ENCODE measurements around the gene BHLHE23.

The BHLHE23 gene

GRCh38 chr20:62956387-62957135 lies 50.2 kb downstream of the BHLHE23 start:
- Histone ChIP-seq H2AFZ (ENCODE audit: low read depth) (no peak overlapping the region), H3K79me2 (ENCODE audit: insufficient read depth, low read depth) (no peaks in the 10 kb centered on the region), H3K36me3 (ENCODE audit: insufficient read depth) (no peaks in the 10 kb centered on the region), H3K27me3 (ENCODE audit: insufficient read depth, low read depth) (peaks cover 61% of the 10 kb centered on the region), H3K4me2 (no peak overlapping the region), H4K20me1 (ENCODE audit: insufficient read depth) (no peaks in the 10 kb centered on the region), H3K27ac (no peak overlapping the region), H3K4me1 (ENCODE audit: low read depth, poor library complexity, severe bottlenecking) (no peaks in the 10 kb centered on the region), H3K4me3 (IDR thresholded peaks at IDR 0.05; ENCODE audit: insufficient read depth, low read depth, low read length) (no peak overlapping the region), H3K9ac (no peak overlapping the region)
- TF ChIP-seq, protein P1, sequence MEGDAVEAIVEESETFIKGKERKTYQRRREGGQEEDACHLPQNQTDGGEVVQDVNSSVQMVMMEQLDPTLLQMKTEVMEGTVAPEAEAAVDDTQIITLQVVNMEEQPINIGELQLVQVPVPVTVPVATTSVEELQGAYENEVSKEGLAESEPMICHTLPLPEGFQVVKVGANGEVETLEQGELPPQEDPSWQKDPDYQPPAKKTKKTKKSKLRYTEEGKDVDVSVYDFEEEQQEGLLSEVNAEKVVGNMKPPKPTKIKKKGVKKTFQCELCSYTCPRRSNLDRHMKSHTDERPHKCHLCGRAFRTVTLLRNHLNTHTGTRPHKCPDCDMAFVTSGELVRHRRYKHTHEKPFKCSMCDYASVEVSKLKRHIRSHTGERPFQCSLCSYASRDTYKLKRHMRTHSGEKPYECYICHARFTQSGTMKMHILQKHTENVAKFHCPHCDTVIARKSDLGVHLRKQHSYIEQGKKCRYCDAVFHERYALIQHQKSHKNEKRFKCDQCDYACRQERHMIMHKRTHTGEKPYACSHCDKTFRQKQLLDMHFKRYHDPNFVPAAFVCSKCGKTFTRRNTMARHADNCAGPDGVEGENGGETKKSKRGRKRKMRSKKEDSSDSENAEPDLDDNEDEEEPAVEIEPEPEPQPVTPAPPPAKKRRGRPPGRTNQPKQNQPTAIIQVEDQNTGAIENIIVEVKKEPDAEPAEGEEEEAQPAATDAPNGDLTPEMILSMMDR (conservative IDR thresholded peaks at IDR 0.05; ENCODE audit: low read depth, low read length): no peak

Measured in KMS-11 (cell line).